Fibroblast of skin of scalp (primary cell): ENCODE results near the gene ATAD3C. TPM values are rescaled to one million over a fixed set of nuclear protein-coding genes. Genes with fewer than 3 reads are reported as not detected.
"Not testable (repeated sequence)": the region's sequence is repeated elsewhere in the genome, so short reads cannot be mapped to it uniquely, and the experiment has no call there.

ENCODE experiments used
- DNase-seq: peaks from one replicate; pipeline ENCODE4 v3.0.0-alpha.2; 2013
- polyA plus RNA-seq, 2 experiments: library from polyadenylated mRNA; unstranded; fragments of 120-200 nt; gene quantifications; one replicate each; pipeline ENCODE4 v1.2.1, GENCODE V29; 2013; ENCODE audit not compliant: insufficient read length in 2 of 2

The ATAD3C gene, protein sequence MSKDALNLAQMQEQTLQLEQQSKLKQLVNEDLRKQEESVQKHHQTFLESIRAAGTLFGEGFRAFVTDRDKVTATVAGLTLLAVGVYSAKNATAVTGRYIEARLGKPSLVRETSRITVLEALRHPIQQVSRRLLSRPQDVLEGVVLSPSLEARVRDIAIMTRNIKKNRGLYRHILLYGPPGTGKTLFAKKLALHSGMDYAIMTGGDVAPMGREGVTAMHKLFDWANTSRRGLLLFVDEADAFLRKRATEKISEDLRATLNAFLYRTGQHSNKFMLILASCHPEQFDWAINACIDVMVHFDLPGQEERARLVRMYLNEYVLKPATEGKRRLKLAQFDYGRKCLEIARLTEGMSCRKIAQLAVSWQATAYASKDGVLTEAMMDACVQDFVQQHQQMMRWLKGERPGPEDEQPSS
- 0.51 TPM for polyA plus RNA-seq (2013, experiment 1 of 2; ENCODE audit: insufficient read length)
- 0.16 TPM for polyA plus RNA-seq (2013, experiment 2 of 2; ENCODE audit: insufficient read length)

DNA sequence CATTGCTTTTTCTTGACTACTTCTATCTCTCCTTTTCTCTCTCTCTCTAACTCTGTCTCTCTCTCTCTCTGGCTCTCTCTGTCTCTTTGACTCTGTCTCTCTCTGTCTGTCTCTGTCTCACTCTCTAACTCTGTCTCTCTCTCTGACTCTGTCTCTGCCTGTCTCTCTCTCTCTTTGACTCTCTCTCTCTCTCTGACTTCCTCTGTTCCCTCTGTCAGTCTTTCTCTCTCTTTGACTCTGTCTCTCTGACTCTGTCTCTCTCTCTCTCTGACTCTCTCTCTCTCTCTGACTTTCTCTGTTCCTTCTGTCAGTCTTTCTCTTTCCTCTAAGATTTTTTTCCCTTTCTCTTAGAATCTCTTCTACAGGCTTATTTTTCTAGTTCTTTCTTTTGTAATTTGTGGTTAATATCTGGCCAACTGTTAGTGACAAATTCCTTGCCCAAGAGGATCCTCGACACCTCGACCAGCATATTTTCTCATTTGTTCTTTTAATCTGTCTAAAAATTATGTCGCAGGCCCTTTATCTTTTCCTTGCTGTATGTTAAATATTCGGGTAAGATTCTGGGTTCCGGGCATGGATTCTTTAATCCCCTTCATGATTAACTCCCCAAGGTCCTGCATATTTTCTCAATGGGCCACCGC, at the start of gene ATAD3C:
TSS of gene ATAD3C (plus strand) at position 591 of the 641 bp plus-strand sequence. CDS start 995 bp downstream, outside the sequence.
- DNase-seq, result no peak

DNA sequence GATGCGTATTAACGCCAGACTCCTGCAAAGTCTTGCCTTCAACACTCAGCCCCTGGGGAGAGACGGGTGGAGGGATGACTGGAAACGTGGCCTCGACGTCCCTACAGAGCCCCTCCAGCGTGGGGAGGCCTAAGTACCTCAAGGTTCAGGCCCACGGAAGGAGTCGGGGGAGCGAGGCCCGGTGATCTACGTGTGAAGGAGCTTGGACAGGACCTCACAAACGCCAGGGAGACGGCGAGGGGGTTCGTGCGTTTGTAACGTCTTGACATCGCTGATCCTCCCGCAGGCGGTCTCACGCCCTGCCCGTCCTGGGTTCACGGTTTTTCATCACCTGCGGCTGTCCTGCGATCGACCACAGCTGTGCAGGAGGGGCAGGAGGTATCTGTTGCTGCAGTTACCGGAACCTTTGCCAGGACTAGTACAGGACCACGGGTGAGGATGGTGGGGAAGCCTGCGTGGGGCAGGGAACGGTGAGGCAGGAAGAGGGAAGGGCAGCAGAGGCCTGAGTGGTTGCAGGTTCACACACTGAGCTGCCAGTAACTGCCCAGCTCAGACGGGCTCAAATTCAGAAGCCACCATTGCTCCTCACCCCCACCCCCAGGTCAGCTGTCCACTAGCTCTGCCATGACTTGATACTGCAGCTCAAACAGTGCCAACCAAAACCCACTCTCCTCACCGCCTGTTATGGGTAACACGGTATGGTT, 49.5 kb upstream of the ATAD3C start:
- DNase-seq, result no peak

DNA sequence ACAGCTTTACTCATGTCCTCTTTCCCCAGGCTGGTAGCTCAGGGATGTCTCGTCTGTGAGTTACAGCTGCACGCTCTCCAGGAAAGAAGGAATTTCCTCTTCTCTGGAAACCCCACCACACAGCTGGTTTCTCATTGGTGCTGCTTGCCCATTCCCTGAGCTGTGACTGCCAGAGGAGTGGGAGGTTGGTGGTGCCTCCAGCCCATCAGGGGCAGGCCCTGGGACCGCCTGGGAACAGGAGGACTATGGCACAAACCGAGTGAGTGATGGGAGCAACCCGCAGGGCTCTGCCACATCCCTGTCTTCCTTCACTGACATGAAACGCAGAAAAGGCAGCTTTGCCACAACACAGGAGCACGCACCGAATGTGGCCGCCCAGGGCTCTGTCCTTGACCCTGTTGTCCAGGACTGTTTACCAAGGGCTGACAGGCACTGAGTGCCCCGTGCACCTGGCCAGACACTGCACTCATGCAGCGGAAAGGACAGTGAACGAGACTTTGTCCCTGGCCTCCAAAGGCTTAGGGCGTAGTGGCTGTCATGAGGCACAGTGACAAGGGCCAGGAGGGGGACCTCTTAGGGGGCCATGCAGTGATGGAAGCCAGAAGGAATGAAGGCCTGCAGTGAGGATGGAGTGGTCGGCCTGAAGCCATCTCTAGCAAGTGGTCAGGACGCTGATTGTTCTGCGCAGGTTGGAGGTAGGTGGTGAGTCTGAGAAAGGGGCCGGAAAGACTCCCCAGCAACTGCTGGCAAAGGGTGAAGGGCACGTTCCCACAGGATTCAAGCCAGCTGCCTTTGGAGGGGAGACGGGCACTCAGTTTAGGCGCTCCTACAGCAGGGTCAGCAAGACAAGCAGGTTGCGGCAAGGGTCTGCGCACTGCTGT, 48.7 kb upstream of the ATAD3C start:
- DNase-seq, result no peak

DNA sequence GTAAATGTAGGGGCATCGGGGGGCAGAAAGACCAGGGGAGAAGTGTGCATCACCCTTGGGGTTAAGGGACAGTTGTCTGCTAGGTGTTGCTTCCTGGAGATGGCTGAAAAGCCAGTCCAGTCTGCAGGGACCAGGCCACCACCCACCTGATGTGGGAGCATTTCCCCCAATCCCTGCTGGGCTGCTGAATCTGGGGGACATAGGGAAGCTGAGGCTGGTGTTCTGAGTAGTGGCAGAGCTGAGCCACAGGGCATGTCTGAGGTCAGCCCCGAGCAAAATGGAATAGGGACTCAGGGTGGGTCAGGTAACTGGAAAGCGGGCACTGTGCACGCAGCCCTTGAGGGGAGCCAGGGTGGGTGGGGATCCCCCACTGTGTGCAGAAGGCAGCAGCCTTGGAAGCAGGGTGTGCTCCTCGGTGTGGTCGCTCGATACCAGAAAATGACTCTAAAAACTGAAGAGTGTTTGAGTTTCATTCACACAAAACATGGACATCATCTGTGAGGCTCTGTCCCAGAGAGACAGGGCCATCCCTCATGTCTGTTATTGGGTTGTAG, 48.0 kb upstream of the ATAD3C start:
- no peak for DNase-seq

DNA sequence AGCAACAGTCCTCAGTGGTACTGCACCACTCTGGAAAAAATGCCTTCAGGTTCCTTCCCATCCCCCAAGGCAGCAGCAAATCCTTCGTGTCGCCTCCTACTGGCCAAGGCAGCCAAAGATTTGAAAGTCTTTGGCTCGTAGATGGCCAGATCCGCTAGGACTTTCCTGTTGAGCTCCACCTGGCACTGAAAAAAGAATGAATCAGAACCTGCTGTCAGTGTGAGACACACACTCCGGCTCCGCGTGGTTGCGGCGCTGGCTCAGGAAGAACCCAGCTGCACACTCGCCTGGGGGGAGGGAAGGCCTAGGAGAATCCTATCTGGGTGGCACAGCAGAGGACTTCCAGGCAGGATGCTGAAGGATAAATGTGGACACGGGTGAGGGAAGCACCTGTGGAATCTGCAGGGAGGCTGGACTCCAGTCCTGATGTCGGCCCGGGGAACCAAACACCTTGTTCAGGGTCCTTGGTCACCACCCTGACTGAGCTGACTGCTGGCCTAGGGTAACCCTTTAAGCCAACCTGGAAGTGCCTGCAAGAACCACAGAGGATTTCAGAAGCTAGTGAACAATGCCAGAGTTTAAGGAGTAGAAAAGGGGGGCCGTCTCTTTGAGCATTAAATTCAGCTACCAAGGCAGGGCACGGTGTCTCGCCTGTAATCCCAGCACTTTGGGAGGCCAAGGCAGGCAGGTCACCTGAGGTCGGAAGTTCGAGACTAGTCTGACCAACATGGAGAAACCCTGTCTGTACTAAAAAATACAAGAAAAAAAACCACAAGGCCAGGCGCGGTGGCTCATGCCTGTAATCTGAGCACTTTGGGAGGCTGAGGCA, 47.2 kb upstream of the ATAD3C start:
- peak; percentile 59 for DNase-seq

DNA sequence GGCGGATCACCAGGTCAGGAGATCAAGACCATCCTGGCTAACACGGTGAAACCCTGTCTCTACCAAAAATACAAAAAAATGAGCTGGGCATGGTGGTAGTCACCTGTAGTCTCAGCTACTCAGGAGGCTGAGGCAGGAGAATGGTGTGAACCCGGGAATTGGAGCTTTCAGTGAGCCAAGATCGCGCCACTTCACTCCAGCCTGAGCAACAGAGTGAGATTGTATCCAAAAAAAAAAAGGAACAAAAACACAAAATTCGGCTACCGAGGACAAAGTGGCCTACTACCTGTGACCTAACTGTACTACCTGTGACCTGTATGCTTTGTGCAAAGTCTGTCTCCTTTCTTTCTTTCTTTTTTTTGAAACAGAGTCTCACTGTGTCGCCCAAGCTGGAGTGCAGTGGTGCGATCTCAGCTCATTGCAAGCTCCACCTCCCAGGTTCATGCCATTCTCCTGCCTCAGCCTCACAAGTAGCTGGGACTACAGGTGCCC, 46.5 kb upstream of the ATAD3C start:
- DNase-seq, result not testable (repeated sequence)

DNA sequence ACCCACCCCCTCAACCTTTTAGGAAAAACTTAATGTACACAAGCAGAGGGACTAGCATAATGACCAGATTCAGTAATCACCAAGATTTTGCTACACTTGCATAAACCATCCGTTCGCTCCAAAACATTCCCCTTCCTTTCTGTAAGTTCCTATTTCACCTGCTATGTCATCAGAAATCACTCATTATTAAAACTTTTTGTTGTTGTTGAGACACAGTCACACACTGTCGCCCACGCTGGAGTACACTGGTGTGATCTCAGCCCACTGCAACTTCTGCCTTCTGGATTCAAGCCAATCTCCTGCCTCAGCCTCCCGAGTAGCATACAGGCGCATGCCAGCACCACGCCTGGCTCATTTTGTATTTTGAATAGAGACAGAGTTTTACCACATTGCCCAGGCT, 45.8 kb upstream of the ATAD3C start:
- no peak for DNase-seq

DNA sequence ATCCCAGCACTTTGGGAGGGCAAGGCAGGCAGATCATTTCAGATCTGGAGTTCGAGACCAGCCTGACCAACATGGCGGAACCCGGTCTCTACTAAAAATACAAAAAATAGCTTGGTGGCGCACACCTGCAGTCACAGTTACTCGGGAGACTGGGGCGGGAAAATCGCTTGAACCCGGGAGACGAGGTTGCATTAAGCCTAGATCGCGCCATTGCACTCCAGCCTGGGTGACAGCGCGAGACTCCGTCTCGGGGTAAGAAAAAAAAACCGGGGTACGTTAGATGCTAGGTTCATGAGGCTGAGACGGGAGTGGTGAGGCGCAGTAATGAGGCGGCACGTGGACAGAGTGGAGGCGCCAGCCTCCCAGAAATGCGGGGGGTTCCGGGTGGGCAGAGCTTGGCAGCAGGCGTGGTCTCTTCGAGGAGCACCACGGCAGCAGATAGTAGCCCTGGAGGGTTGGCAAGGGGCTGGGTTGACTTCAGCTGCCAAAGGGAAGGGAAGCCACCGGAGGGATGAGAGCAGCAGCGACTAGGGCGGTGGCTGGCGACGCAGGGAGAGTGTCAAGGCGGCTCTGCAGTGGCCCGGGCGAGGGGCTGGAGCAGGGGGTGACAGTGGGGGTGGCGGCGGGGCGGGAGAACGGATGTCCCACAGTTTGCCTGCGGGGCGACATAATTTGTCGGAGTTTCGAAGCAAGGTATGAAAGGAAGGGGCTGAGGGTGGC, 43.2 kb upstream of the ATAD3C start:
- DNase-seq, result no peak

DNA sequence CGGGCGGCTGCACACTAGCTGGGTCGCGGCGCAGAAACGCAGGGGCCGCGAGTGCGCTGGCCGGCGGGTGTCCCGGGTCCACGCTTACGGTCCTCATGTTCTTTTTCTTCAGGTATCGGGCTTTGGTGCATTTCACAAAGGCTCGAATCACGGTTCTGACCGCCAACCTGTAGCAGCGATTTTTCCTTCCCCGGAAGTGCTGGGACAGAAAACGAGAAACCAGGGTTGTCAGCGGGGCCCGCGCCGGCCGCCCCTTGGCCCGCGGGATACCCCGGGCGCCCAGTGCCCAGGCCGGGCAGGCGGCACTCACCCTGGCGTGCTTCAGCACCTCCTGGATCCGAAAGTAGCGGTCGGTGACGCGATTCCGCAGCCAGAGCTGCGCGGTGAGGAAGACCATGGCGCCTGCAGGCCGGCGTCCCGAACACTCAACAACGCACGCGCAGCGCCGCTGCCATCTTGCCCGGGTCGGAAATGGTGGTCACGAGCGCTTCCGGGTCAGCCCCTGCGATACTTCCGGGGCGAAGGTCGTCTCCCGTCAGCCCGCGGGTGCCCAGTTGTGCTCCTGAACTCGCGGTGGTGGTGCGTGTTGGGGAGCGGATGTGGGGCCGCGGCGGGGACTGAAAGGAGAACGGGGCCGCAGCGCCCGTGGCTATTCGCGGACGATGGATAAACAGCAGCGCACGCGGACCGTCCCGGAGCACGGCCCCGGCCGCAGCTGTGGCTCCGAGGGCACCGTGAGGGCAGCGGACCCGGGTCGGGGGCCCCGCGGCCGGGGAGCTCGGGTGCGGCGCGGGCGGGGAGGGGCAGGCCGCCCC, 42.5 kb upstream of the ATAD3C start, which contains the start of gene MRPL20:
TSS of gene MRPL20 (minus strand) at position 473 of the 815 bp plus-strand sequence. CDS start at position 397, 76 bp downstream.
- DNase-seq, result peak; percentile 91

DNA sequence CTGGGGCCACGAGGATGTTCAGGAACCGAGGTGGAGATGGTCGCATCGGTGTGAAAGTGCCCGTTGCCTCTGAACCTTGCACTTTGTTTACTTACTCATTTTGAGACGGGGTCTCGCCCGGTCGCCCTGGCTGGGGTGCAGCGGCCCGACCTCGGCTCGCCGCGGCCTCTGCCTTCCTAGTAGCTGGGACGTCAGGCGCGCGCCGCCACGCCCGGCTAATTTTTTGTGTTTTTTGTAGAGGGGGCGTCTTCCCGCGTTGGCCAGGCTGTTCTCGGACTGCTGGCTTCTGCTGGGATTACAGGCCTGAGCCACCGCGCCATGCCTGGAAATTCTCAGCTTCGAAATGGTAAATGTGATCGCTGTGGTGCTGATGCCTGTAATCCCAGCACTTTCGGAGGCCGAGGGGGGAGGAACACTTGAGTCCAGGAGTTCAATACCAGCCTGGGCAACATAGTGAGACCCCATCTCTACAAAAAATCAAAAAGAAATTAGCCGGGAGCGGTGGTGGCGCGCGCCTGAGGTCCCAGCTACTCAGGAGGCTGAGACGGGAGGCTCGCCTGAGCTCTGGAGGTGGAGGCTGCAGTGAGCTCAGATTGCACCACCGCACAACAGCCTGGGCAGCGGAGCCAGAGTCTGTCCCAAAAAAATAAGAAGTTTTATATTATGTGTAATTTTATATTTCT, 41.7 kb upstream of the ATAD3C start:
- peak; percentile 24 for DNase-seq

DNA sequence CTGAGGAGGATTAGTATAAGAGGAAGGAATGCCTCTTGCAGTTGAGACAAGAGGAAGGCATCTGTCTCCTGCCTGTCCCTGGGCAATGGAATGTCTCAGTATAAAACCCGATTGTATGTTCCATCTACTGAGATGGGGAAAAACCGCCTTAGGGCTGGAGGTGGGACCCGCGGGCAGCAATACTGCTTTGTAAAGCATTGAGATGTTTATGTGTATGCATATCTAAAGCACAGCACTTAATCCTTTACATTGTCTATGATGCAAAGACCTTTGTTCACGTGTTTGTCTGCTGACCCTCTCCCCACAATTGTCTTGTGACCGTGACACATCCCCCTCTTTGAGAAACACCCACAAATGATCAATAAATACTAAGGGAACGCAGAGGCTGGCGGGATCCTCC, 39.3 kb upstream of the ATAD3C start:
- not testable (repeated sequence) for DNase-seq

DNA sequence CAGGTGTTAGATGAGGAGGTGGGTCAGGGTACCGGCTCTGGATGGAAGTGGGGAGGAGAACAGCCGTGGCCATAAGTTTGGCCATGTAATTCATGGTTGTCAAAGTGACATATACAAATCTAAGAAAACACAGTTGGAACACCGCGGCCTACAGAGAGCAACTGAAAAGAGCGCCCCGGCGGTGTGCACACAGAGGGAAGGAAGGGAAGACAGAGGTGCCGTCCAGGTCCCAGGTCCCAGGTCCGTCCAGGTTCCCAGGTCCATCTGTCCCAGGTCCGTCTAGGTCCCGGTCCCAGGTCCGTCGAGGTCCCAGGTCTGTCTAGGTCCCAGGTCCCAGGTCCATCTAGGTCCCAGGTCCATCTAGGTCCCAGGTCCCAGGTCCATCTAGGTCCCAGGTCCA, 37.9 kb upstream of the ATAD3C start:
- no peak for DNase-seq

DNA sequence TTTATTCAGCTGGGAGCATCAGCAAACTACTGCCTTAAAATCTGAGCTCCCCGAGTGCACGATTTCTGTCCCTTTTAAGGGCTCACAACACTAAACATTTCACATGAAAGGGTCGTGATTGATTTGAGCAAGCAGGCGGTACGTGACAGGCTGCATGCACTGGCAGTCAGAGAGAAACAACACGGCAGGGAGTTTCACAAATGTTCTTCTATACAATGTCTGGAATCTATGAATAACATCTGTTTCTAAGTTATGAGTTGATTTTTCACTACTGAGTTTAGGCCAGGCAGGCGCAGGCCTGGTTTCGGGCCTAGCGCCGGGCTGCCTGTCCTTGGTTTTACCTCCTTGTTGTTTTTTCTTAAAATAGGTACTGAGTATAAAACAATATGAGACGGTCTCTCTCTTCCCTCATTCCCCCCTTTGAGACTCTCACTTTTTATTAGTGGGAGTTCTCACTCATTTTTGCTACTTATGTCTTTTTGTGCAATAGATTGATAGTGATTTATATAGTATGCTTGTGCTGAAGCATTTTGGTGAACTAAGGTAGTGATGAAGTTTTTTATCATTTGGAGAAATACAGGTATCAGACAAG, 37.1 kb upstream of the ATAD3C start:
- peak; percentile 26 for DNase-seq

DNA sequence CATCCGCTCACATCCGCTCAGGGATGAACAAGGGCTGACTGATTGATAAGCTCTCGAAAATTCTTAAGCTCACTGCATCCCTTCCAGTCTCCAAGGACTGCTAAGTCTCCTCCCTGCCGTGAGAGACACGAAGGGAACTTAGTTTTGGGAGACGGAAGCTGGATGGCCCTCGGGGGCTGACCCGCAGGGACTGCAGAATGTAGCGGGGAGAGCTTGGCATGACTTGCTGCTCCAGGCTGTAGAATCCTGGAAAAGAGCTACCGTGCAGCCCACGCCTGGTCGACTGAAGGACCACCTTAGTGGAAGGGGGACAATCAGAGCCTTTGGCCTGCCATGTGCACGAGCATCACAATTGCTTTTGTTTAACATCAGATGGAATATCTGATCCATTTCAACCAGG, 33.7 kb upstream of the ATAD3C start:
- DNase-seq, result no peak

DNA sequence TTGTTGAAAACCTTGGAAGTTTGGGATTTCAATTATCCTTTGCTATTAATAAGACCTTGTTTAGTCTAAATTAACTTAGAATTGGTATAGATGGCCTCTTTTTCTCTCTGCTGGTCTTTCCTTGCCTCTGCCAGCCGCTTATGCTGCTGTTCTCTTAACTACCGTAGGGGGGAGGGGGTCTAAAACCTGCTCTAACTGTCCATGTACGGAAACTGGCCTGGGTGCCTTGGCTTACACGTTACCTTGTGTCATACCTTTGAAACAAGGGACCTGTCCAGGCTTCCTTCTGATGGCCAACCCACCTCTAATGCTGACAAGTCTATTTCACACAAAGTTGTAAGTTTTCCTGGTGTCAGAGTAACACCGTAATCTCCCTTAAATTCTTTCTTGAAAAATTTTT, 32.1 kb upstream of the ATAD3C start:
- not testable (repeated sequence) for DNase-seq

DNA sequence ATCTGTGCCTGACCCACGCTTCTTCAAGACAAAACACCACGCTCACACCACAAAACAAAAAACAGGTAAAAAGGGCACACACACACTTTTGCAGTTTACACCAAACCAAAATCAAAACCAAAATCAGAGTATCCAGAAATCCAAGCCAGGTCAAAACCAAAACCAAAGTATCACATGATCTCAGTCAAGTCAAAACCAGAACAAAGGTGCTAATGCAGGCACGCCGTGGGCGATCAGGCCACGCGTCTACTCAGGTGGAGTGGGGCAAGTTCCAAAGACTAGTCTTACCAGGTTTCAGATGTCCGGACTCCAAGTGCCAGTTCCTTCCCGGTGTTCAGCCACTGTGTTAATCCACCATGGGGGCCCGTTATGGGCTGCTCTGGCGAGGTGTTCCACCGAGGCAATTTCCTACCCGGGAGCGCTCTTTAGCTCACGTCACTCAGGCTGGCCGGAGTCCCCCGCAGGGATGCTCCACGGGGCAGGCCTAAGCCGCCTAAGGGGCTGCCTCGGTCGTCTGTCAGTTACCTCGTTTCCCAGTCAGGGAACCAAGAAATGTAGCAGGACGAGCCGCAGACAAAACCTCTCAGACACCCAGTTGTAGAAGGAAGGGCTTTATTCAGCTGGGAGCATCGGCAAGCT, 31.5 kb upstream of the ATAD3C start:
- DNase-seq, result not testable (repeated sequence)
